GM23338 (cell line): Measurements from ENCODE around the gene DHDDS. TPM values are rescaled to one million over a fixed set of nuclear protein-coding genes. Genes with fewer than 3 reads are reported as not detected.

Experiments
- ATAC-seq: fragments of 200-7000 bp; cut with Tn5 transposase; 3 replicates; pipeline ENCODE4 v1.9.1; 2020
- DNase-seq: peaks from one replicate; pipeline ENCODE4 v3.0.0-alpha.2; 2015; ENCODE audit warnings: low spot score
- H2AFZ ChIP-seq: fragments of 200-600 bp; sonication (generic); 2 replicates; pipeline ENCODE4 v1.8.0; 2016; ENCODE audit warnings: antibody characterized with exemption, mild to moderate bottlenecking, moderate library complexity
- H3F3A ChIP-seq: fragments of 200-600 bp; sonication (generic); replicated peaks from 2 replicates; pipeline ENCODE4 v1.8.0; 2017; ENCODE audit warnings: antibody characterized with exemption, mixed run types, low read depth
- H3K27ac ChIP-seq: fragments of 200-600 bp; sonication (generic); 2 replicates; pipeline ENCODE4 v1.6.1; 2016; ENCODE audit warnings: low read depth
- H3K27me3 ChIP-seq: fragments of 200-600 bp; sonication (generic); 2 replicates; pipeline ENCODE4 v1.8.0; 2016; ENCODE audit warnings: mild to moderate bottlenecking, mixed run types, moderate library complexity; ENCODE audit not compliant: insufficient read depth
- H3K36me3 ChIP-seq: fragments of 200-600 bp; sonication (generic); 2 replicates; pipeline ENCODE4 v1.8.0; 2016; ENCODE audit warnings: mild to moderate bottlenecking; ENCODE audit not compliant: insufficient read depth
- H3K4me1 ChIP-seq: fragments of 200-600 bp; sonication (generic); 2 replicates; pipeline ENCODE4 v1.8.0; 2016; ENCODE audit warnings: mild to moderate bottlenecking, moderate library complexity; ENCODE audit not compliant: insufficient read depth
- H3K4me2 ChIP-seq: fragments of 200-600 bp; sonication (generic); 2 replicates; pipeline ENCODE4 v1.7.1; 2017; ENCODE audit warnings: mixed run types
- H3K4me3 ChIP-seq: fragments of 200-600 bp; sonication (generic); 2 replicates; pipeline ENCODE4 v1.6.1; 2016; ENCODE audit warnings: mixed run types
- H3K79me2 ChIP-seq: fragments of 200-600 bp; sonication (generic); replicated peaks from 2 replicates; pipeline ENCODE4 v1.8.0; 2017; ENCODE audit warnings: mild to moderate bottlenecking; ENCODE audit not compliant: insufficient read depth
- H3K9me2 ChIP-seq: fragments of 200-600 bp; sonication (generic); 2 replicates; pipeline ENCODE4 v1.8.0; 2017; ENCODE audit not compliant: insufficient read depth
- H4K20me1 ChIP-seq: fragments of 200-600 bp; sonication (generic); replicated peaks from 2 replicates; pipeline ENCODE4 v1.8.0; 2017; ENCODE audit warnings: mild to moderate bottlenecking; ENCODE audit not compliant: insufficient read depth
- H3K27ac Mint-ChIP-seq: 2 replicates; pipeline ENCODE4 v1.8.0; 2020; ENCODE audit warnings: inconsistent platforms, mild to moderate bottlenecking, moderate library complexity, mixed read lengths
- H3K27me3 Mint-ChIP-seq: 3 replicates; pipeline ENCODE4 v1.8.0; 2022; ENCODE audit warnings: low read depth, mild to moderate bottlenecking, moderate library complexity, mixed read lengths, inconsistent platforms; ENCODE audit not compliant: insufficient read depth, poor library complexity
- H3K36me3 Mint-ChIP-seq: 3 replicates; pipeline ENCODE4 v1.8.0; 2021; ENCODE audit warnings: low read depth, mild to moderate bottlenecking, inconsistent platforms, moderate library complexity, mixed read lengths
- H3K4me1 Mint-ChIP-seq: 3 replicates; pipeline ENCODE4 v1.8.0; 2020; ENCODE audit warnings: mild to moderate bottlenecking, inconsistent platforms, mixed read lengths
- H3K4me3 Mint-ChIP-seq: 3 replicates; pipeline ENCODE4 v1.8.0; 2021; ENCODE audit warnings: moderate library complexity, mild to moderate bottlenecking, inconsistent platforms, mixed read lengths
- H3K9me3 Mint-ChIP-seq: 3 replicates; pipeline ENCODE4 v1.8.0; 2020; ENCODE audit warnings: moderate library complexity, mild to moderate bottlenecking, inconsistent platforms, mixed read lengths
- CREB1 ChIP-seq: fragments of 250-450 bp; sonication (Bioruptor Pico); IDR thresholded peaks from 2 replicates; pipeline ENCODE4 v1.5.0; 2020; ENCODE audit warnings: low read depth, mild to moderate bottlenecking, moderate library complexity
- CTCF ChIP-seq, 2 experiments: fragments of 200-600 bp in 1 of 2; sonication (generic) in 1 of 2; conservative IDR thresholded peaks; 2 replicates each; pipeline versions ENCODE4 v1.5.1 to v1.6.1; 2016 to 2017; ENCODE audit warnings: antibody characterized with exemption in 2 of 2, low read depth in 2 of 2, mild to moderate bottlenecking in 2 of 2, moderate library complexity in 1 of 2
- EZH2 ChIP-seq: fragments of 200-600 bp; sonication (generic); IDR thresholded peaks from one replicate; pipeline ENCODE4 v1.8.0; 2017; ENCODE audit warnings: antibody characterized with exemption, mild to moderate bottlenecking, low read depth; ENCODE audit not compliant: unreplicated experiment
- EZH2phosphoT487 ChIP-seq: fragments of 200-600 bp; sonication (generic); IDR thresholded peaks from one replicate; pipeline ENCODE4 v1.8.1; 2018; ENCODE audit warnings: antibody characterized with exemption; ENCODE audit not compliant: unreplicated experiment
- JUNB ChIP-seq: IDR thresholded peaks from one replicate; pipeline ENCODE4 v1.6.1; 2016; ENCODE audit warnings: antibody characterized with exemption; ENCODE audit not compliant: unreplicated experiment
- NANOG ChIP-seq: IDR thresholded peaks from 2 replicates; pipeline ENCODE4 v1.6.1; 2016; ENCODE audit warnings: antibody characterized with exemption, borderline replicate concordance
- POLR2AphosphoS5 ChIP-seq: IDR thresholded peaks from 2 replicates; pipeline ENCODE4 v1.6.1; 2016; ENCODE audit warnings: antibody characterized with exemption, low read depth
- STAT1 ChIP-seq: IDR thresholded peaks from one replicate; pipeline ENCODE4 v1.6.1; 2016; ENCODE audit warnings: antibody characterized with exemption; ENCODE audit not compliant: unreplicated experiment
- ZNF114 ChIP-seq: fragments of 250-450 bp; sonication (Bioruptor Pico); IDR thresholded peaks from 2 replicates; pipeline ENCODE4 v1.5.0; 2020; ENCODE audit warnings: mild to moderate bottlenecking, moderate library complexity
- ZNF331 ChIP-seq: fragments of 250-450 bp; sonication (Bioruptor Pico); IDR thresholded peaks from 2 replicates; pipeline ENCODE4 v1.5.0; 2020; ENCODE audit warnings: low read depth, mild to moderate bottlenecking, moderate library complexity
- ZNF462 ChIP-seq: fragments of 250-450 bp; sonication (Bioruptor Pico); IDR thresholded peaks from 2 replicates; pipeline ENCODE4 v1.5.0; 2020; ENCODE audit warnings: mild to moderate bottlenecking, moderate library complexity
- polyA plus RNA-seq: library from polyadenylated mRNA; unstranded; fragments of >200 nt; fragmentation: Nextera tagmentation; extraction: Ambion mirVana; gene quantifications from 2 replicates; pipeline ENCODE4 v1.2.1, GENCODE V29; 2016
- total RNA-seq: library from RNA; depleted of rRNA; stranded (reverse); fragments of >200 nt; shearing (Covaris generic); gene quantifications from 2 replicates; pipeline ENCODE4 v1.2.3, GENCODE V29; 2014
- TF ChIP-seq, protein P1 (sequence below): IDR thresholded peaks from one replicate; pipeline ENCODE4 v1.6.1; 2018; ENCODE audit warnings: antibody characterized with exemption; ENCODE audit not compliant: unreplicated experiment
- TF ChIP-seq, protein P2 (sequence below): IDR thresholded peaks from 2 replicates; pipeline ENCODE4 v1.6.1; 2016; ENCODE audit warnings: antibody characterized with exemption

The DHDDS gene
- total and polyA plus RNA-seq, 2 experiments from 2014 or later, result 32.6 to 49.5 TPM

DNA sequence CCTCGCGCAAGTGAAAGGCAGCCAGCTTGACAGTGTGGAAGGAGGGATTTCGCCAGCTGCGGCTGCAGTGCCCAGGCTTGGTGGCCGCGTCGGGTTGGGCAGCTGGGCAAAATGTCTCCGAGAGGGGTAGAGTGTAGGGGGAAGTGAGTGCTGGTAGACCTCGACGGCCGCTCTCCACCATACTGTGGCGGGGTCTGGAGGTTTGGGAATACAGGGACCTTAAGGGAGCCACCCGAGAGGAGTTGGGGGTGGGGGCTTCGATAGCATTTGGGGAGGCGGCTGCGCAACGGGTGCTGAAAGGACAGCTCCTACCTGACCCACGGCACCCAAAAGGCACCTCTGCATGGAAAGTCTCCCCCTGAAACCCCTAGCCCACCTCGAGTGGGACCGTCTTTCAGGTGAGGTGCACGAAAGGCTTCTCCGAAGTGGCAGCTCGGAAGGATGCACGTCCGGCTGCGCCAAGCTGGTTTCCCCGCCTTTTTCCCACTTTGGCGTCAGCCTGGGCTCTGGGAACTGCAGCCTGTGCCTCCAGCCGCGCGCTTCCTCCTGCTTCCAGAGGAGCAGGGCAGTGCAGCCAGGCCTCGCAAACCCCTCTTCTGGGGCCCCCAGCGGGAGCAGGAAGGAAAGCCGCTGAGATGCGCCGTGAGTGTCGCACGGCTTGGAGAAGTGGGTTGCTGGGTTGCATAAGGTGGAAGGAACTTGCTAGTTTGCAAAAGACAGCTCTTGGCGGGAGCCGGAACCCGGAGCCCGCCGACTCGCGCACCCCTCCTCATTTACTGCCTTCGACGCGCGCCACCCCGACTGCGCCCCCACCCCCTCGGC lies 39.6 kb downstream of the DHDDS start:
- Histone ChIP-seq H3K4me2 (peak overlapping the region; percentile 94), H3K4me3 (peak overlapping the region; percentile 96), H3K27ac (peak overlapping the region; percentile 81; the same call in 1 of the 2 replicates), H3K36me3 (peaks cover 36% of the 10 kb centered on the region), H3K9me2 (no peaks in the 10 kb centered on the region), H4K20me1 (peaks cover 32% of the 10 kb centered on the region), H3K27me3 (peaks cover 9% of the 10 kb centered on the region; the same call in 1 of the 2 replicates), H2AFZ (0 out of 2 replicates have a peak overlapping the region, but pooled peaks have one; percentile 69), H3K4me1 (peaks cover 21% of the 10 kb centered on the region), H3K79me2 (peaks cover 23% of the 10 kb centered on the region), H3F3A (peaks cover 48% of the 10 kb centered on the region)
- Mint-ChIP-seq H3K27me3 (peaks cover 33% of the 10 kb centered on the region), H3K9me3 (peaks cover 3% of the 10 kb centered on the region; the same call in 1 of the 3 replicates), H3K36me3 (peaks cover 55% of the 10 kb centered on the region), H3K27ac (peak overlapping the region; percentile 100), H3K4me3 (peak overlapping the region; percentile 89), H3K4me1 (peaks cover 38% of the 10 kb centered on the region)
- DNase-seq (peak; percentile 83), ATAC-seq (peak; percentile 58)
- TF ChIP-seq STAT1, result no peak
- no peak for TF ChIP-seq EZH2
- TF ChIP-seq POLR2AphosphoS5, result peak; percentile 30; the same call in 1 of the 2 replicates
- no peak for TF ChIP-seq EZH2phosphoT487
- no peak for TF ChIP-seq JUNB
- TF ChIP-seq, protein P1, sequence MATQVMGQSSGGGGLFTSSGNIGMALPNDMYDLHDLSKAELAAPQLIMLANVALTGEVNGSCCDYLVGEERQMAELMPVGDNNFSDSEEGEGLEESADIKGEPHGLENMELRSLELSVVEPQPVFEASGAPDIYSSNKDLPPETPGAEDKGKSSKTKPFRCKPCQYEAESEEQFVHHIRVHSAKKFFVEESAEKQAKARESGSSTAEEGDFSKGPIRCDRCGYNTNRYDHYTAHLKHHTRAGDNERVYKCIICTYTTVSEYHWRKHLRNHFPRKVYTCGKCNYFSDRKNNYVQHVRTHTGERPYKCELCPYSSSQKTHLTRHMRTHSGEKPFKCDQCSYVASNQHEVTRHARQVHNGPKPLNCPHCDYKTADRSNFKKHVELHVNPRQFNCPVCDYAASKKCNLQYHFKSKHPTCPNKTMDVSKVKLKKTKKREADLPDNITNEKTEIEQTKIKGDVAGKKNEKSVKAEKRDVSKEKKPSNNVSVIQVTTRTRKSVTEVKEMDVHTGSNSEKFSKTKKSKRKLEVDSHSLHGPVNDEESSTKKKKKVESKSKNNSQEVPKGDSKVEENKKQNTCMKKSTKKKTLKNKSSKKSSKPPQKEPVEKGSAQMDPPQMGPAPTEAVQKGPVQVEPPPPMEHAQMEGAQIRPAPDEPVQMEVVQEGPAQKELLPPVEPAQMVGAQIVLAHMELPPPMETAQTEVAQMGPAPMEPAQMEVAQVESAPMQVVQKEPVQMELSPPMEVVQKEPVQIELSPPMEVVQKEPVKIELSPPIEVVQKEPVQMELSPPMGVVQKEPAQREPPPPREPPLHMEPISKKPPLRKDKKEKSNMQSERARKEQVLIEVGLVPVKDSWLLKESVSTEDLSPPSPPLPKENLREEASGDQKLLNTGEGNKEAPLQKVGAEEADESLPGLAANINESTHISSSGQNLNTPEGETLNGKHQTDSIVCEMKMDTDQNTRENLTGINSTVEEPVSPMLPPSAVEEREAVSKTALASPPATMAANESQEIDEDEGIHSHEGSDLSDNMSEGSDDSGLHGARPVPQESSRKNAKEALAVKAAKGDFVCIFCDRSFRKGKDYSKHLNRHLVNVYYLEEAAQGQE, result peak; percentile 70
- TF ChIP-seq ZNF114 (CRISPR knock-in tag), result 0 out of 2 replicates have a peak, but pooled peaks have one; percentile 28
- no peak for TF ChIP-seq NANOG
- no peak for TF ChIP-seq CTCF (conservative IDR thresholded peaks at IDR 0.05; ENCODE audit: low read depth in 2 of 2)
- TF ChIP-seq, protein P2, sequence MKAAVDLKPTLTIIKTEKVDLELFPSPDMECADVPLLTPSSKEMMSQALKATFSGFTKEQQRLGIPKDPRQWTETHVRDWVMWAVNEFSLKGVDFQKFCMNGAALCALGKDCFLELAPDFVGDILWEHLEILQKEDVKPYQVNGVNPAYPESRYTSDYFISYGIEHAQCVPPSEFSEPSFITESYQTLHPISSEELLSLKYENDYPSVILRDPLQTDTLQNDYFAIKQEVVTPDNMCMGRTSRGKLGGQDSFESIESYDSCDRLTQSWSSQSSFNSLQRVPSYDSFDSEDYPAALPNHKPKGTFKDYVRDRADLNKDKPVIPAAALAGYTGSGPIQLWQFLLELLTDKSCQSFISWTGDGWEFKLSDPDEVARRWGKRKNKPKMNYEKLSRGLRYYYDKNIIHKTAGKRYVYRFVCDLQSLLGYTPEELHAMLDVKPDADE, result 0 out of 2 replicates have a peak, but pooled peaks have one; percentile 52
- TF ChIP-seq ZNF331 (CRISPR knock-in tag), result no peak
- TF ChIP-seq ZNF462 (CRISPR knock-in tag), result no peak
- TF ChIP-seq CREB1, result no peak
